ENCODE results near the gene CCDC187.

DNA sequence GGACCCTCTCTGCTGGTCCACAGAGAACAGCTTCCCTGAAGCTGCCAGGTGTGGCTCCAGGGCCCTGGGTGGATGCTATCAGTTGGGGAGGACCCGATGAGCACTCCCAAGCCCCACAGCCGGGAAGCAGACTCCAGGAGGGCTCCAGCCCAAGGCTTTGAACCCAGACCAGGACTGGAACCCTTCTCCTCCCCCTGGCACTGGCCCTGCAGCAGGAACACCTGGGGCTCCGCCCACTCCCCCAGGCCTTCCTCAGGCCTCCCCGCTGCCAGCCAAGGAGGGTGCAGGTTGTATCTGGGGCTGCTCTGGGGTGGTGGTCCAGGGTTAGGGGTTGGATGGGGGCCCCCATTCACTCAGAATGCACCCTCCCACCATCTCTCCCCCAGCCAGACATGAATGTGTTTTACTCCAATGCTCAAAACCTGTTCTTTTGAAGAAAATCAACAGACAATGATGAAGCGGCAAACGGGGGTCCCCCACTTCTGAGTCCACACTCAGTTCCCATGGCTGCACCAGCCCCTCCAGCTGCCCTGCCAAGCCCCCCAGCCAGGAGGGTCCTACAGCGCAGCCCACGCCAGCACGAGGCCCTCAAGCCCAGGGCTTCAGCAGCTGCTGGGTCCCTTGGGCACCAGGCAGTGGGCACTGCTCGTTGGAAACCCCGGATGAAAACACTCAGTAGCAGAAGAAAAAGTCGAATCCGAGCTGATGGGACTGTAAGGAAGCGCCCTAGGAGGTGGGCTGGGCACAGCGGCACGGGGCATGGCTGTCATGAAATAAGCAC is 23.2 kb downstream of the CCDC187 start:
- no peak for TF ChIP-seq SUZ12 (IDR thresholded peaks at IDR 0.05; ENCODE audit: extremely low read depth, insufficient read depth, insufficient read length)
- TF ChIP-seq ZNF274 (IDR thresholded peaks at IDR 0.05; ENCODE audit: low read depth, low read length) = no peak

Measured in NT2/D1 (cell line).